ENCODE results near the gene RTF2. TPM values are rescaled to one million over a fixed set of nuclear protein-coding genes. Genes with fewer than 3 reads are reported as not detected.

The RTF2 gene
- total RNA-seq, 3 donors from 2014 or later, result 74.8 to 81.3 (median 79.7) TPM

GRCh38 chr20:56429941-56430340, 38.5 kb upstream of the RTF2 start:
- Mint-ChIP-seq H3K36me3 (ENCODE audit: insufficient read depth) (peaks cover 2% of the 10 kb centered on the region), H3K9me3 (no peaks in the 10 kb centered on the region), H3K4me1 (ENCODE audit: low read depth) (peaks cover 66% of the 10 kb centered on the region), H3K27me3 (ENCODE audit: low read depth) (no peaks in the 10 kb centered on the region), H3K4me3 (peak overlapping the region; percentile 72)
- ATAC-seq (peak in 1 of 2 donors; percentile 30), DNase-seq (no peak)

GRCh38 chr20:56430461-56430860, 38.0 kb upstream of the RTF2 start:
- H3K4me3 Mint-ChIP-seq, result no peak overlapping the region
- H3K9me3 Mint-ChIP-seq, result no peaks in the 10 kb centered on the region
- no peak for DNase-seq
- ATAC-seq, result no peak
- H3K36me3 Mint-ChIP-seq (ENCODE audit: insufficient read depth), result peaks cover 2% of the 10 kb centered on the region
- H3K27me3 Mint-ChIP-seq (ENCODE audit: low read depth), result no peaks in the 10 kb centered on the region
- peaks cover 65% of the 10 kb centered on the region for H3K4me1 Mint-ChIP-seq (ENCODE audit: low read depth)

DNA sequence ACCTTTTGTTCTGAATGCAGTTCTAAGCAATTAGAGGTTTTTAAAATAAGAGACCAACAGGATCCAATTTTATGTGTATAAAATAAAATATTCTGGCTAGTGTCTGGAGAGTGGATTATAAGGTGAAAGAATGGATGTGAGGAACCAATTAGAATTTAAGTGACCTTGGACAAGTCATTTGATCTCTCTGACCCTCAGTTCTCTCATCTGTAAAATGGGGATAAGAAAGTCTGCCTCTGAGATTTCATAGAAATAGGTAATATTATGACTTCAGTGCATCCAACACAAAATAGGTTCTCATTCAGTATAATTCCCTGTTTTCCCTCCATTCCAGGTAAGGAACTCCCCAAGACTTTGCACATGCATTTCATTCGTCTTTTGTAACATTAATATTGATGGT, 37.5 kb upstream of the RTF2 start:
- H3K36me3 Mint-ChIP-seq (ENCODE audit: insufficient read depth), result peaks cover 2% of the 10 kb centered on the region
- ATAC-seq, result no peak
- H3K4me1 Mint-ChIP-seq (ENCODE audit: low read depth), result peaks cover 62% of the 10 kb centered on the region
- no peaks in the 10 kb centered on the region for H3K27me3 Mint-ChIP-seq (ENCODE audit: low read depth)
- DNase-seq, result no peak
- H3K4me3 Mint-ChIP-seq, result no peak overlapping the region
- H3K9me3 Mint-ChIP-seq, result no peaks in the 10 kb centered on the region

DNA sequence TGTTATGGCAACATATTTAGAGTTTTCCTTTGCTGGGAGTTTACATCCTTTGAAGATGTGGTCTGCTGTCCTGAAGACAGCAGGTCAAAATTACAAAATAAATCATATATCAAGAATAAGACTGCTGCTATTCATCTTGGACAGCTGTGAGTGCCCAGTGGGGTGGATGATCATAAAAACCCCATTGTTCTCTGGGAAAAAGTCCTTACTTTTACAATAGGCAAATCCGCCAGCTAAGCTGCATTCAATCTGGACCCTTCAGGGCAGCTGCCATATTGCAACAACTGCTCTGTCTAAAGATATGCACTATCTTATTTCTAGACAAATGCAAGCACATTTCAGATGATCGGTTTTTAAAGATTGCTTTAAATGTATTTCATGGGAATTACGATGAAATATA, 37.0 kb upstream of the RTF2 start:
- Mint-ChIP-seq H3K4me3 (no peak overlapping the region), H3K4me1 (ENCODE audit: low read depth) (peaks cover 60% of the 10 kb centered on the region), H3K9me3 (no peaks in the 10 kb centered on the region), H3K27me3 (ENCODE audit: low read depth) (no peaks in the 10 kb centered on the region), H3K36me3 (ENCODE audit: insufficient read depth) (peaks cover 2% of the 10 kb centered on the region)
- DNase-seq (no peak), ATAC-seq (no peak)

DNA sequence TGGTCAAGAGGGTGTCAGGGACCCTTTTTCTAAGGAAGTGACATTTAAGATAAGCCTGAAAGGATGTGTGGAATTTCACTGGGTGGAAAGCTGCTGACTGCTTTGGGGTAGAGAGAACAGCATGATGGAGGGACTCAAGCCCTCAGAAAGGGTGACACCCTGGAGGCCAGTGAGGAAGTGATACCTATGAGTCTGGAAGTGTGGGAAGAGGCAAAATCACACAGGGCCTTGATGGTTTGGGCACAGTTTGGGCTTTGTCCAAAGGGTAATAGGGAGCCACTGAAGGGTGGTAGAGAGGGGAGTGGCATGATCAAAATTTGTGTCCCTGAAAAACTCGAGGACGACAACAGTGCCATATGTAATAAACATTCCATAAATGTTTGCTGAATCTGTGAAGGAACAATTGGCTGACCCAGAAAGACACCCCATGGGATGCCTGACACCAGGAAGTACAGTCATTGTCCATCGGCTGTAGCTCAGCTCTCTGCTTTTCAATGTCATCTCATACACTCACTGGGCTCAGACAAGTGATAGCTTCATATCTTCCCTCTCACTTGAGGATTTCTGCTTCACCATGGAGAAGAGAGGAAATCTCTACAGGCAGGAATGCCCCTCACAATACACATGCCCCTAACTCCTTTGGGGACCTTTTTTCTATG, 35.1 kb upstream of the RTF2 start:
- Mint-ChIP-seq H3K9me3 (no peaks in the 10 kb centered on the region), H3K27me3 (ENCODE audit: low read depth) (no peaks in the 10 kb centered on the region), H3K4me1 (ENCODE audit: low read depth) (peaks cover 59% of the 10 kb centered on the region), H3K36me3 (ENCODE audit: insufficient read depth) (peaks cover 4% of the 10 kb centered on the region), H3K4me3 (no peak overlapping the region)
- DNase-seq (no peak), ATAC-seq (no peak)

- Mint-ChIP-seq H3K36me3 (ENCODE audit: insufficient read depth) (peaks cover 4% of the 10 kb centered on the region), H3K27me3 (ENCODE audit: low read depth) (no peaks in the 10 kb centered on the region), H3K4me3 (no peak overlapping the region), H3K9me3 (no peaks in the 10 kb centered on the region), H3K4me1 (ENCODE audit: low read depth) (peaks cover 56% of the 10 kb centered on the region)
- no peak for DNase-seq
- ATAC-seq, result peak in 1 of 2 donors; percentile 60
These were observed 34.6 kb upstream of the RTF2 start for GRCh38 chr20:56433880-56434255.

- Mint-ChIP-seq H3K27me3 (ENCODE audit: low read depth) (no peaks in the 10 kb centered on the region), H3K36me3 (ENCODE audit: insufficient read depth) (peaks cover 6% of the 10 kb centered on the region), H3K4me1 (ENCODE audit: low read depth) (peaks cover 59% of the 10 kb centered on the region), H3K9me3 (no peaks in the 10 kb centered on the region), H3K4me3 (no peak overlapping the region)
- ATAC-seq (no peak), DNase-seq (no peak)
These were observed 31.0 kb upstream of the RTF2 start for GRCh38 chr20:56437196-56437960.

- Mint-ChIP-seq H3K36me3 (ENCODE audit: insufficient read depth) (peaks cover 7% of the 10 kb centered on the region), H3K9me3 (no peaks in the 10 kb centered on the region), H3K4me1 (ENCODE audit: low read depth) (peaks cover 58% of the 10 kb centered on the region), H3K4me3 (no peak overlapping the region), H3K27me3 (ENCODE audit: low read depth) (no peaks in the 10 kb centered on the region)
- DNase-seq (no peak), ATAC-seq (no peak)
These were observed 30.1 kb upstream of the RTF2 start for GRCh38 chr20:56438284-56438683.

GRCh38 chr20:56439771-56440291, 28.6 kb upstream of the RTF2 start:
- DNase-seq, result no peak
- peak; percentile 38 to 41 for ATAC-seq
- Mint-ChIP-seq H3K9me3 (no peaks in the 10 kb centered on the region), H3K4me1 (ENCODE audit: low read depth) (peaks cover 53% of the 10 kb centered on the region), H3K4me3 (peak overlapping the region; percentile 13), H3K27me3 (ENCODE audit: low read depth) (no peaks in the 10 kb centered on the region), H3K36me3 (ENCODE audit: insufficient read depth) (peaks cover 7% of the 10 kb centered on the region)

- Mint-ChIP-seq H3K9me3 (no peaks in the 10 kb centered on the region), H3K4me1 (ENCODE audit: low read depth) (peaks cover 50% of the 10 kb centered on the region), H3K36me3 (ENCODE audit: insufficient read depth) (peaks cover 7% of the 10 kb centered on the region), H3K27me3 (ENCODE audit: low read depth) (no peaks in the 10 kb centered on the region), H3K4me3 (peak overlapping the region; percentile 13)
- DNase-seq (peak; percentile 32), ATAC-seq (peak; percentile 80 to 84)
These were observed 27.9 kb upstream of the RTF2 start for GRCh38 chr20:56440346-56441007.

GRCh38 chr20:56442389-56443365, 25.8 kb upstream of the RTF2 start:
- ATAC-seq, result peak; percentile 24 to 26
- no peak for DNase-seq

DNA sequence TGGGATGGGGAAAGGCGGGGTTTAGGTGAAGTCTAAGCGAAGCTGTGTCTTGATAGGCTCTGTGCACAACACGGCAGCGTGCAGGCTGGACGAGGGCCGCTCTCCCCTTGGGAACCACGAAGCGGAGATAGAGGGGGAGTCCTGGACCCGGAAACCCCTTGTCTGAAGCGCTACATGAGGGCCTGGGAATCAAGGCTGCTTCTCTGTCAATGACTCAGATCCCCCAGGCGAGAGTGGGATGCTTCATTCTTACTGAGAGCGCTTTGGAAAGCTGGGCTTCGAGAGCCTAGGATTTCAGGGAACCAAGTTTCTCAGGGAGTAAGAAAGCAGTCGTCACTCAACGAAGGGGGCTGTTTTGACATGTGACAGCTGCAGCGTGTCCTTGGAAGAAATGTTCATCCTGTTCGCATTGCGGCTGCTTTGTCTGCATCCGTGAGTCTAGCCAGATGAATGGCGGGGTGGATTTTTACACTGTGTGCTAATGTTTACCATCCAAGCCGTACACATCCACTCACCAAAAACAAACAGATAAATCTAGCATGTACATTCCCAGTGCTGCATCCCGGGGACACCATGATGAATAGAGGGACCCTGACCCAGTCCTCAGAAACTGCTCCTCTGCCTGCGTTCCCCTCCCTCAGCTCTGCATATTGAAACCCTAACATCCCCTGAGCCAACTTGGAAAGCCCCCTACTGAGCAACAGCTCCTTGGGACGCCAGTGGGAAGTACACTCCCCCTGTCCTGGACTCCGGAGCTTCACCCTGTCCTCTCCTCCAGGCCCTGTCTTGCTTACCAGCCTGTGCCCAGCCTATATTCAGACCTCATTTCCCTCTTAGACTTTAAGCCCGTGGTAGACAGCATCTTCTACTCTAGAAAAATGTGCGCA, 24.5 kb upstream of the RTF2 start:
- ATAC-seq, result no peak
- Mint-ChIP-seq H3K4me1 (ENCODE audit: low read depth) (peaks cover 36% of the 10 kb centered on the region), H3K27me3 (ENCODE audit: low read depth) (no peaks in the 10 kb centered on the region)

More at GRCh38 chr20:56442389-56443365, 25.8 kb upstream of the RTF2 start:
- Mint-ChIP-seq H3K4me1 (ENCODE audit: low read depth) (peaks cover 44% of the 10 kb centered on the region), H3K4me3 (no peak overlapping the region), H3K27me3 (ENCODE audit: low read depth) (no peaks in the 10 kb centered on the region), H3K9me3 (no peaks in the 10 kb centered on the region), H3K36me3 (ENCODE audit: insufficient read depth) (peaks cover 14% of the 10 kb centered on the region)

GRCh38 chr20:56445130-56445529, 23.3 kb upstream of the RTF2 start:
- no peaks in the 10 kb centered on the region for H3K27me3 Mint-ChIP-seq (ENCODE audit: low read depth)
- H3K4me1 Mint-ChIP-seq (ENCODE audit: low read depth), result peaks cover 26% of the 10 kb centered on the region
- no peak for DNase-seq
- H3K36me3 Mint-ChIP-seq (ENCODE audit: insufficient read depth), result peaks cover 12% of the 10 kb centered on the region
- ATAC-seq, result no peak
- no peak overlapping the region for H3K4me3 Mint-ChIP-seq
- H3K9me3 Mint-ChIP-seq, result no peaks in the 10 kb centered on the region

More for the DNA sequence above, 24.5 kb upstream of the RTF2 start:
- DNase-seq, result no peak
- Mint-ChIP-seq H3K9me3 (no peaks in the 10 kb centered on the region), H3K4me3 (no peak overlapping the region), H3K36me3 (ENCODE audit: insufficient read depth) (peaks cover 13% of the 10 kb centered on the region)
